GM12874 (cell line): Measurements from ENCODE around the gene TMUB2.

Experiments
- CTCF ChIP-seq: IDR thresholded peaks from 2 replicates; pipeline ENCODE4 v1.5.1; 2011; ENCODE audit warnings: low read depth, mild to moderate bottlenecking, control low read depth, low read length, moderate library complexity; ENCODE audit not compliant: insufficient read depth

Gene TMUB2

GRCh38 chr17:44209786-44210341, 23.1 kb downstream of the TMUB2 start:
- no peak for TF ChIP-seq CTCF

- peak; percentile 100 for TF ChIP-seq CTCF
Observed at GRCh38 chr17:44210342-44211192, 23.8 kb downstream of the TMUB2 start.

GRCh38 chr17:44211281-44212265, 24.8 kb downstream of the TMUB2 start:
- no peak for TF ChIP-seq CTCF

- TF ChIP-seq CTCF: no peak
Observed at GRCh38 chr17:44212507-44213402, 26.0 kb downstream of the TMUB2 start.

- TF ChIP-seq CTCF: no peak
Observed at GRCh38 chr17:44213403-44214229, 26.8 kb downstream of the TMUB2 start.

- no peak for TF ChIP-seq CTCF
Observed at GRCh38 chr17:44214230-44214494, 27.4 kb downstream of the TMUB2 start.
